ENCODE results near the gene CACNA1S. TPM values are rescaled to one million over a fixed set of nuclear protein-coding genes. Genes with fewer than 3 reads are reported as not detected.

Gene CACNA1S
- total RNA-seq, 1 donor from 2014 or later = 0.07 TPM

- H3K4me1 Mint-ChIP-seq = no peaks in the 10 kb centered on the region
- DNase-seq (ENCODE audit: low read depth, low spot score) = no peak
- H3K4me3 Mint-ChIP-seq = no peak overlapping the region
- no peaks in the 10 kb centered on the region for H3K9me3 Mint-ChIP-seq
- H3K27ac Mint-ChIP-seq (ENCODE audit: unreplicated experiment) = no peak overlapping the region
- peaks cover 5% of the 10 kb centered on the region for H3K27me3 Mint-ChIP-seq (ENCODE audit: low read depth)
- TF ChIP-seq, protein P1, sequence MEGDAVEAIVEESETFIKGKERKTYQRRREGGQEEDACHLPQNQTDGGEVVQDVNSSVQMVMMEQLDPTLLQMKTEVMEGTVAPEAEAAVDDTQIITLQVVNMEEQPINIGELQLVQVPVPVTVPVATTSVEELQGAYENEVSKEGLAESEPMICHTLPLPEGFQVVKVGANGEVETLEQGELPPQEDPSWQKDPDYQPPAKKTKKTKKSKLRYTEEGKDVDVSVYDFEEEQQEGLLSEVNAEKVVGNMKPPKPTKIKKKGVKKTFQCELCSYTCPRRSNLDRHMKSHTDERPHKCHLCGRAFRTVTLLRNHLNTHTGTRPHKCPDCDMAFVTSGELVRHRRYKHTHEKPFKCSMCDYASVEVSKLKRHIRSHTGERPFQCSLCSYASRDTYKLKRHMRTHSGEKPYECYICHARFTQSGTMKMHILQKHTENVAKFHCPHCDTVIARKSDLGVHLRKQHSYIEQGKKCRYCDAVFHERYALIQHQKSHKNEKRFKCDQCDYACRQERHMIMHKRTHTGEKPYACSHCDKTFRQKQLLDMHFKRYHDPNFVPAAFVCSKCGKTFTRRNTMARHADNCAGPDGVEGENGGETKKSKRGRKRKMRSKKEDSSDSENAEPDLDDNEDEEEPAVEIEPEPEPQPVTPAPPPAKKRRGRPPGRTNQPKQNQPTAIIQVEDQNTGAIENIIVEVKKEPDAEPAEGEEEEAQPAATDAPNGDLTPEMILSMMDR (conservative IDR thresholded peaks at IDR 0.05) = no peak
- H3K36me3 Mint-ChIP-seq (ENCODE audit: low read depth) = no peaks in the 10 kb centered on the region
Observed at GRCh38 chr1:201123866-201124265, 11.6 kb upstream of the CACNA1S start.

- no peak for DNase-seq (ENCODE audit: low read depth, low spot score)
Observed at GRCh38 chr1:201122321-201122957, 10.2 kb upstream of the CACNA1S start.

GRCh38 chr1:201119206-201120197, 7.3 kb upstream of the CACNA1S start:
- peak; percentile 69 for DNase-seq (ENCODE audit: low read depth, low spot score)
- Mint-ChIP-seq H3K4me3 (peak overlapping the region; percentile 69), H3K4me1 (no peaks in the 10 kb centered on the region), H3K36me3 (ENCODE audit: low read depth) (no peaks in the 10 kb centered on the region), H3K27ac (ENCODE audit: unreplicated experiment) (no peak overlapping the region), H3K27me3 (ENCODE audit: low read depth) (peaks cover 29% of the 10 kb centered on the region), H3K9me3 (no peaks in the 10 kb centered on the region)
- TF ChIP-seq, protein P1 (conservative IDR thresholded peaks at IDR 0.05) = peak; percentile 74

More at GRCh38 chr1:201122321-201122957, 10.2 kb upstream of the CACNA1S start:
- H3K9me3 Mint-ChIP-seq = no peaks in the 10 kb centered on the region
- H3K27me3 Mint-ChIP-seq (ENCODE audit: low read depth) = peaks cover 8% of the 10 kb centered on the region
- H3K4me1 Mint-ChIP-seq = no peaks in the 10 kb centered on the region
- H3K36me3 Mint-ChIP-seq (ENCODE audit: low read depth) = no peaks in the 10 kb centered on the region
- H3K4me3 Mint-ChIP-seq = no peak overlapping the region
- TF ChIP-seq, protein P1 (conservative IDR thresholded peaks at IDR 0.05) = no peak
- H3K27ac Mint-ChIP-seq (ENCODE audit: unreplicated experiment) = peak overlapping the region; percentile 19

GRCh38 chr1:201116091-201116490, 3.9 kb upstream of the CACNA1S start:
- Mint-ChIP-seq H3K9me3 (no peaks in the 10 kb centered on the region), H3K36me3 (ENCODE audit: low read depth) (no peaks in the 10 kb centered on the region), H3K27ac (ENCODE audit: unreplicated experiment) (no peak overlapping the region), H3K4me1 (peaks cover 6% of the 10 kb centered on the region), H3K27me3 (ENCODE audit: low read depth) (peaks cover 34% of the 10 kb centered on the region), H3K4me3 (peak overlapping the region; percentile 61)
- TF ChIP-seq, protein P1 (conservative IDR thresholded peaks at IDR 0.05) = no peak
- no peak for DNase-seq (ENCODE audit: low read depth, low spot score)

DNA sequence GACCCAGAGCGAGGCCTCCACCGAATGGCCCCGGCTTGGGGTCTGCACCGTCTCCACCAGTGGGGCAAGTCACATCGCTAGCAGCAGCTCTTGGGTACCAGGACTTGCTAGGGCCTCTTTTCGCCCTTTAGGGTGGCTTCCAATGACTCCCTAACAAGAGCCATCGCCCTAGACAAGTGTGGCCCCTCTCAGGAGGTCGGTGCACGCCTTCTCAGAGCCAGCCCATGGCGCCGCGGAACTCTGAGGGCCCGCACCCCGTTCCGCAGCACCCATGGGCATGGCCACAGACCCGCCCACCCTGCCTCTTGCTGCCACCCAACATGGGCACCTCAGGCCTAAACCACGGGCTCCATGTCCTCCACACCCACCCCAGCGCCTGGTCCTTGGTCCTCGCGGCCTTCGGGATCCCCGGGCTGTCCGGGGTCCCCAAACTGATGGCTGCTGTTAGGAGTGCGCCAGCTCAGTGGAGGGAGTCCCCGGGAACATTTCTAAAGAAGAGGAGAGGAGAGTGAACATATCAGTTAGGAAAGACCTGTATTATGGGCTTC, 3.2 kb upstream of the CACNA1S start:
- Mint-ChIP-seq H3K9me3 (no peaks in the 10 kb centered on the region), H3K4me1 (peaks cover 6% of the 10 kb centered on the region), H3K27ac (ENCODE audit: unreplicated experiment) (no peak overlapping the region), H3K27me3 (ENCODE audit: low read depth) (peaks cover 34% of the 10 kb centered on the region), H3K36me3 (ENCODE audit: low read depth) (no peaks in the 10 kb centered on the region), H3K4me3 (peak overlapping the region; percentile 59)
- TF ChIP-seq, protein P1 (conservative IDR thresholded peaks at IDR 0.05) = no peak
- no peak for DNase-seq (ENCODE audit: low read depth, low spot score)

All from neural crest cell (in vitro differentiated cells).